NCI-H128 (cell line): ENCODE data around the gene CASTOR1.

Experiments
- DNase-seq: peaks from one replicate; lab custom pipeline; 2025; ENCODE audit not compliant: unreplicated experiment; lab: John Stamatoyannopoulos, UW

CASTOR1 gene

GRCh38 chr22:30320021-30320556 is 30.8 kb upstream of the CASTOR1 start:
- DNase-seq: no peak

- no peak for DNase-seq
These were observed 29.6 kb upstream of the CASTOR1 start for GRCh38 chr22:30318799-30319419.

- no peak for DNase-seq
These were observed 28.5 kb upstream of the CASTOR1 start for GRCh38 chr22:30317778-30318177.

GRCh38 chr22:30315962-30316576 is 26.8 kb upstream of the CASTOR1 start:
- DNase-seq: no peak

- DNase-seq: no peak
These were observed 25.6 kb upstream of the CASTOR1 start for GRCh38 chr22:30314915-30315314.

- DNase-seq: no peak
These were observed 24.4 kb upstream of the CASTOR1 start for GRCh38 chr22:30313527-30314363.

GRCh38 chr22:30312053-30312452 is 22.7 kb upstream of the CASTOR1 start:
- no peak for DNase-seq

- DNase-seq: no peak
These were observed 21.8 kb upstream of the CASTOR1 start for GRCh38 chr22:30310881-30311771.

- DNase-seq: no peak
These were observed 20.8 kb upstream of the CASTOR1 start for GRCh38 chr22:30309951-30310741.

- DNase-seq: no peak
These were observed 19.4 kb upstream of the CASTOR1 start for GRCh38 chr22:30308518-30309230.

- no peak for DNase-seq
These were observed 18.8 kb upstream of the CASTOR1 start for GRCh38 chr22:30308093-30308492.

GRCh38 chr22:30307041-30307574 is 17.8 kb upstream of the CASTOR1 start:
- no peak for DNase-seq

- no peak for DNase-seq
These were observed 17.3 kb upstream of the CASTOR1 start for GRCh38 chr22:30306627-30307011.

GRCh38 chr22:30305906-30306626 is 16.8 kb upstream of the CASTOR1 start:
- DNase-seq: no peak

GRCh38 chr22:30305519-30305905 is 16.2 kb upstream of the CASTOR1 start:
- DNase-seq: no peak

GRCh38 chr22:30304495-30305244 is 15.4 kb upstream of the CASTOR1 start:
- DNase-seq: no peak

- no peak for DNase-seq
These were observed 13.5 kb upstream of the CASTOR1 start for GRCh38 chr22:30302810-30303138.
